ENCODE measurements around the gene CCDC152. TPM values are rescaled to one million over a fixed set of nuclear protein-coding genes. Genes with fewer than 3 reads are reported as not detected.

CCDC152 gene
- total RNA-seq, 1 donor = 3.2 TPM

DNA sequence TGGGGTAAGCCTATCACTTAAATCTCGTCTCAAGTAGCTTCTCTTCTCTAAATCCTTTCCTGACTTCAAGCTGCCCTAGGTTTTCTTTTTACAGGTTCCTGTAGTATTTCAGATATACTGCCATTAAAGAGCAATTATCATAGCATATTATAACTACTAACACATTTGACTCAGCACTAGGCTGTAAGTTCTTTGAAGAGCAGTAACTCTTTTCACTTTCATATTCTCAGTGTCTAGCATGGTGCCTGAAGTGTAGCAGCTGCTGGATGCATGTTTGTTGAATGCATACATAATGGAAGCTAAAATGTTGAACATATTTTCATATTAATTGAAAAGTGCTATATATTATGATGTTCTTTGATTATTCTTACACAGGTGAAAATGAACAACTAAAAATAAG is 22.5 kb downstream of the CCDC152 start:
- no peak for DNase-seq (ENCODE audit: low read depth in 2 of 3, low spot score in 2 of 3)

DNA sequence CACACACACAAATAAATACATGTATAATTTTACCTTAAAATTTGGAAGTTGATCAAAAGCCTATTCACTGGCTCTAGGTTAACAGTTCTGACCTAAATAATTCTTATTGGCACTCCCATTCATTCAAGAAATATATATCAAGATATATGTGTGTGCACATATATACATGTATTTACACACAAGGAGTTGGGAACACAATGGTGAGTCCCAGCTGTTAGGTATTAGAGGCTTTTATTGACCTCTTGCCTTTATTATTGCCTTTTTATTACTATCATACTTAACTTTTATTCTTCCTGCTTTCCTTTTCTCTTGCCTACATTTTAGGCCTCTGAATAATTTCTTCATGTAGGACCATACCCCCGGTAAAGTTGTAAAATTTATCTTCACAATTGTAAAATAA is 25.0 kb downstream of the CCDC152 start:
- no peak for DNase-seq (ENCODE audit: low read depth in 2 of 3, low spot score in 2 of 3)

DNA sequence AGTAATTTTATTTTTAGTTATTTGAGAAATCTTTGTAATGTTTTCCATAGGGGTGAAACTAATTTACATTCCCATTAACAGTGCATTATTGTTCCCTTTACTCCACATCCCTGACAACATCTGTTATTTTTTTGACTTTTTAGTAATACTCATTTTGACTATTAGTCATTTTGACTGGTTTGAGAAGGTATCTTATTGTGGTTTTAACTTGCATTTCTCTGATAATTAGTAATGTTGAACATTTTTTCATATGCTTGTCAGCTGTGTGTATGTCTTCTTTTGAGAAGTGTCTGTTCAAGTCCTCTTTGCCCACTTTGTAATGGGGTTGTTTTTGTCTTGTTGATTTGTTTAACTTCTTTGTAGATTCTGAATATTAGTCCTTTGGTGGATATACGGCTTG is 27.5 kb downstream of the CCDC152 start:
- DNase-seq (ENCODE audit: low read depth in 2 of 3, low spot score in 2 of 3) = no peak

DNA sequence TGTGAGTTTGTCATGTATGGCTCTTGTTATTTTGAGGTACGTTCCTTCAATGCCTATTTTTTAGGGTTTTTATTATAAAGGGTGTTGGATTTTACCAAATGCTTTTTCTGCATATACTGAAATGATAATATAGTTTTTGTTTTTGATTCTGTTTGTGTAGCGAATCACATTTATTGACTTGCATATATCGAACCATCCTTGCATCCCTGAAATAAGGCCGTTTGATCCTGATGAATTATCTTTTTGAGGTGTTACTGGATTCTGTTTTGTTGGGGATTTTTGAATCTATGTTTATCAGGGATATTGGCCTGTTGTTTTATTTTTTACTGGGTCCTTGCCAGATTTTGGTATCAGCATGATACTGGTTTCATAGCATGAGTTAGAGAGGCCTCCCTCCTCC is 29.1 kb downstream of the CCDC152 start:
- no peak for DNase-seq (ENCODE audit: low read depth in 2 of 3, low spot score in 2 of 3)

DNA sequence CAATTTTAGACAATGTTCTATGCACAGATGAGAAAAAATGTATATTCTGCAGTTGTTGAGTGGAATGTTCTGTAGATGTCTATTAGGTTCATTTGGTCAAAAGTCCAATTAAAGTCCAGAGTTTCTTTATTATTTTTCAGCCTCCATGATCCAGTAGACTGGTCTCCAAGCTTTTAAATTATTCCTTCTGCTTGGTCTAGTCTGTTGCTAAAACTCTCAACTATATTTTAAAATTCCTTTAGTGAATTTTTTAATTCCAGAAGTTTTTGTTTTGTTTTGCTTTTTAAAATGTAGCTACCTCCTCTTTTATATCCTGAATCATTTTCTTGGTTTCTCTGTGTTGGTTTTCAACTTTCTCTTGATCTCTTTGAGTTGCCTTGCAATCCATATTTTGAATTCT is 30.5 kb downstream of the CCDC152 start:
- DNase-seq (ENCODE audit: low read depth in 2 of 3, low spot score in 2 of 3) = no peak

DNA sequence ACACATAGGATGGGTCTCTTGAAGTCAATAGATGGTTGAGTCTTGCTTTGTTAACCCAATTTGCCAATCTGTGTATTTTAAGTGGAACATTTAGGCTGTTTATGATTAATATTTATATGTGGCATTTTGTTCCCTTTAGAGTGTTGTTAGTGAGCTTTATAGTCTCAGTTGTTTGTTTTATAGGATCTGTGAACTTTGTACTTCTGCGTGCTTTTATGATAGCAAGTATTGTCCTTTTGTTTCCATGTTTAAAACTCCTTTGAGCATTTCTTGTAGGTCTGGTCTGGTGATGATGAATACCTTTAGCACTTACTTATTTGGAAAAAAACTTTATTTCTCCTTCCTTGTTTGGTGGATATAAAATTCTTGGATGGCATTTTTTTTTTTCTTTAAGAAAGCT is 31.2 kb downstream of the CCDC152 start:
- DNase-seq (ENCODE audit: low read depth in 2 of 3, low spot score in 2 of 3) = no peak

DNA sequence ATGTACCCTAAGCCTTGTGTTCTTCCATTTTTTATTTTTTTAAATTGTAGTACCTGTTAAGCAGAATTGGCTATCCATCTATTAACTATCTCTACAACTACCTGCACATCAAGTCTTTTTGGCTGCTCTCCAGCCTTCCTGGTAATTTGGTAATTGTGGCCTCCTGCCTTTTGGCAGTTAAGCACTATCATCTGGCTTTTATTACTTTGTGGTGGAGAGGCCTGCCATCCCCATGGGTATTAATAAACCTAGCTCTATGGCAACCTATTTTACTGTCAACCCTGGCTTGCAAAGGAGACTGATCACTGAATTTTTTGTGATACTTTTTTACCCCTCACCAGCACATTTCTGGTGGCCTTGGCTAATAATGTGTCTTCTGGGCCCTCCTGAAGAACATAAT is 34.5 kb downstream of the CCDC152 start:
- no peak for DNase-seq (ENCODE audit: low read depth in 2 of 3, low spot score in 2 of 3)

DNA sequence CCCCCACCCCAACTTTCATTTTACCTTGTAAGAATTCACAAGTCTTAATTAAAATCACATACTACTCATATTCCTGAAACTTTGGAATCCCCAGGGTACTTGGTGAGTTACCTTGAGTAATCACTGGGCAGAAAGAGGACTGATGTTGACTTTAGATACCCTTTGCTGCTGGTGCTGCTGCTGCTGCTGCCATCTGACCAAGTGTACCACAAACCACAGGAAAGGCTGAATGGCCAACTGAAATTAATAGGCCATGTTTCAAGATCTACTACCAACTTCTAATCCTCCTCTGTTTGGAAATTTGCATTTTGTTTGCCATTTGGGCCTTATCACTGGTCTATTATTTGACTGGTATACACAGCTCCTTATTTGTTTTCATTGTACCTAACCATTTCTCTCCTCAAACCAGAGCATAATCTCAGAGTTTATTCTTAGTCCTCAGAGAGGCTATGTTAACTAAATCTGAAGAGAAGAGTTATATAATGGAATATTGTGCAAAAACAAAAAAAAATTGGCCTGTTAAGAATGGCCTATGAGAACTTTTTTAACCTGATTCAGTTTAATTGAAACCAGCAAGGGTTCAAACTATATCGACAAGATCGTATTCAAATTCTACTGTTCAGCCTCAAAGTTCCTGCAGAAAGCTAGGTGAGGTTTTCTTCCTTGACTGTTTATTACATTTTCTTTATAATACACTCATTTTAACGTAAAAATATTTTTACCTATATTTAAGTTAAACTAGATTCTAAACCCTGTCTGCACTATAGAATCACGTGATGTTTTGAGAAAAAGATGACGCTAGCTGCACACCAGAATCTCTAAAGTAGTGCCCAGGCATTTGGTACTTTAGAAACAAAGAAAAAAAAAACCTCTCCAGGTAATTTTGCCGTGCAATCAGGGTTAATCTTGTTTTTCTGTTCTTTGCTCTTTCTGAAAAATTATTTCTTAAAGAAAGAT is 41.9 kb downstream of the CCDC152 start:
- no peak for DNase-seq (ENCODE audit: low read depth in 2 of 3, low spot score in 2 of 3)

DNA sequence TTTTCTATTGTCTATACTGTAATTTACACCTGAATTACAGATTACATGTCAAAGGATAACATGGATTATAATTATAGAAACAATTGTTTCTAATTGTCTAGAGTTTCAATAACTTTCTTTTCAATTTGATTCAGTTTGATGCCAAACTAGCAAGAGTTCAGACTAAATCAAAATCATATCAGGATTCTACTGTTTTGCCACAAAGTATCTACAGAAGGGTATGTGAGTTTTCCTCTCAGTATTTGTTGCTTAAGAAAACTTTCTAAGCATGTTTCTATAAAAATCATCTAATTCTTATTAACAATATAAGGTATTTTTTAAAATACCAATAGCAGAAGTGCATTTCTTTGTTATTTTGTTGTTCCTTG is 42.6 kb downstream of the CCDC152 start:
- DNase-seq (ENCODE audit: low read depth in 2 of 3, low spot score in 2 of 3) = no peak

DNA sequence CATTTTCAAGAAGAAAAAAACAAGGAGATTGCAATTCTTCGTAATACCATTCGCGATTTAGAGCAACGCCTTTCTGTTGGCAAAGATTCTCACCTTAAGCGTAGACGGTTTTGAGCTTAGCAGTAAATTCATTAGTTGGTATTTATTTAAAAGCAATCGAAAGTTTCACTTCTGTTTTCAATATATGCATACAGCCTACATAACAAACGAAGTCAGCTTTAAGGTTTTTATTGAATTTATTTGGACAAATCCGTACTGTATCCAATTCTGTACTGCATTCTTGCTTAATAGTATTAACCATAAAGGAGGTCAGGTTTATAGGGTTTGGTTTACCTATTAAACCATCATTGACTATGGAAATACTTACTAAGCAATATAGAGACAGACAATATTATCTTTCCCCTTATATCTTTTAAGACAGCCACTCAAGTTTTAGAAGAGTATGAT is 43.1 kb downstream of the CCDC152 start:
- no peak for DNase-seq (ENCODE audit: low read depth in 2 of 3, low spot score in 2 of 3)

DNA sequence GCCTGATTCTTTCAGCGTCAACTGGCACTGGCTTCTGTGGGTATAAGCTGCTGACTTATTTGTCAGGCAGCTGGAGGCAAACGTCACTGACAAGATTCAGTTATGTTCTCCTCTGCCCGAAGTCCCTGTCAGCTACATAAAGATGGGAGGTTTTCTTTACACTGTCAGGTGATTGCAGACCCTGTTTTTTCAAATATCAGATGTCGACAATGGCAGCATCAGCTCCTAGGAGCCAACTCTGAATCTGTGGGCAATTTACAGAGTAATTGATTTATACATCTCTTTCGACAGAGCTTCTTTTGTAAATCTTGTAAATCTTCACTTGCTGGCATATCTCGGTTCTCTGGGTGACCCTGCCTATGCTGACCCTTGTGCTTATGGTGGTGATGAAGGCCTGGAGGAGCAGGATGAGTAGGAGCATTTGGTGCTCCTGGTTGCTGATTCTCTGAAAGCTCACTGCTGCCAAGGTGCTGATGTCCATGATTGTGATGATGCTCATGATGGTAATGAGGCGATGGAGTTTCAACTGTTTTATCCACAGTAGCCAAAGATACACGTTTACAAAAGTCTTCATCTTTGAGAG is 44.2 kb downstream of the CCDC152 start:
- DNase-seq (ENCODE audit: low read depth in 2 of 3, low spot score in 2 of 3) = no peak

DNA sequence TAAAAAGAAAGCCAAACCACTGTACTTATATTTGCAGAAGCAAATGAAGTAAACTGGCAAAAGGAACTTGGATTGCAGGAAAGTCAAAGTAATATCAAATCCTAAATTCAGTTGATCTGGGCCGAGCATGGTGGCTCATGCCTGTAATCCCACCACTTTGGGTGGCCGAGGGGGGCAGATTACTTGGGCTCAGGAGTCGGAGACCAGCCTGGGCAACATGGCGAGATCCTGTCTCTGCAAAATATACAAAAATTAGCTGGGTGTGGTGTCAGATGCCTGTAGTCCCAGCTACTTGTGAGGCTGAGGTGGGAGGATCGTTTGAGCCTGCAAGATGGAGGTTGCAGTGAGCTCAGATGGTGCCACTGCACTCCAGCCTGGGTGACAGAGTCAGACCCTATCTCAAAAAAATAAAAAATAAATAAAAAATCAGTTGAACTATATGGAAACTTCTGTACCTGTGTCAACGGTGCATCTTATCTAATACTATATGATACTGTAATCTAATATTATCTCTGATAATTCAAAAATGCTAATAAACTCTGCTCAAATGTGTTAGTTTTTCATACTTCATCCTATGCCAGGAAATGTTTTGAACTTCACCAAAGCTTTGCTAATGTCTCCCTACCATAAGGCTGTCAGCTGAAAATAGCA is 45.0 kb downstream of the CCDC152 start:
- DNase-seq (ENCODE audit: low read depth in 2 of 3, low spot score in 2 of 3) = no peak

DNA sequence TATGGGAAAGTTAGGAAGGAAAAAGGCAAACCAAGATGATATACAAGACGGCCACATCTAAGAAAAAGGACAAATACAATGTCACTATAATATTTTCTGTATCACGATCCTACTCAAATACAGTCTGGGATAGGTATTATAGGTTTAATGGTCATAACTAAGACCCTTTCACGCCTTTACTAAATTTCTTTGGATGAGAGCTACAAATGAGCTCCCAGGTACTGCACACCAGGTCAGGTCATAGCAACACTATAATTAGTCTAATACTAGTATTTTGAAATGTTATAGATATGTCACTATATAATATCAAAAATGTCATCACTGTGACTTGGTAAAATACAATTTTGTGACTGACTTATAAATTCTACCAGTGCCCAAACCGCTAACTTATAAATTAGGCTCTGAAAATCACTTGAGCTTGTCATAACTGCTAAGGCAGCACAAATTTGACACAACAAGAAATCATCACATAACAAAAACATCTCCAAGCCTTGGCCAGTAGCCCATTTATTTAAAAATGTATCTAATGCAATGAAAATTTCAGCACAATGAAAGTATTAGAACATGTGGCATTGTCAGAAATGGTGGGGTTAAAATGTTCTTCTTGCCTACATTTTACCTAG is 48.2 kb downstream of the CCDC152 start:
- no peak for DNase-seq (ENCODE audit: low read depth in 2 of 3, low spot score in 2 of 3)

DNA sequence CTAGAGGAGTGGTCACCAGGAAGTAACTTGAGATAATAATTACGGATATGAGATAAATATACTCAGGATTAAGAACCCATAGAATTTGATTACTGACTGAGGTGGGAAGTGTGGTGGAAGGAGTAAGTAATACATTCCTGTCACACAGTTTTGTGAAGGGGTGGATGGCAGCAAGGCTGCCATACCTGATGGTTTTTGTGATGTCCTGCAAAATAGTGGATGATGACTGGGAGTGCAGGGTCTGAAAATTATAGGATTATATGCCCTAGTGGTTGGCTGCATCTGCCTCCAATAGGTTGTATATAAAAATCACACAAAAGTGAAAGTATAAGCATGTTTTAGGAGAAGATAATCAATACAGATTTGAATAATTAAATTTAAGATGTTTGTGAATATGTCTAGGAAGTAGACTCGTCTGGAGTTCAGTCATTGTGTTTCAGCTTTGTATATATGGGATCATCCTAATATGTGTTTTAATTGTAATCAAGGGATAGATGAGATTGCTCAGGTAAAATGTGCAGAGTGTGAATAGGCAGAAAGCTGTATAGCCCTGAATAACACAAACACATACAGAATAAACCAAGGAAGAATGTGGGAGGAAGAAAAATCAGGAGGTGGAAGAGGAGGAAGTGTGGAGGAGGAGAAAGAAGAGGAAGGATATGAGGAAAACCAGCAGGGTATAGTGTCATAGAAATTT is 49.5 kb downstream of the CCDC152 start:
- DNase-seq (ENCODE audit: low read depth in 2 of 3, low spot score in 2 of 3) = no peak

DNA sequence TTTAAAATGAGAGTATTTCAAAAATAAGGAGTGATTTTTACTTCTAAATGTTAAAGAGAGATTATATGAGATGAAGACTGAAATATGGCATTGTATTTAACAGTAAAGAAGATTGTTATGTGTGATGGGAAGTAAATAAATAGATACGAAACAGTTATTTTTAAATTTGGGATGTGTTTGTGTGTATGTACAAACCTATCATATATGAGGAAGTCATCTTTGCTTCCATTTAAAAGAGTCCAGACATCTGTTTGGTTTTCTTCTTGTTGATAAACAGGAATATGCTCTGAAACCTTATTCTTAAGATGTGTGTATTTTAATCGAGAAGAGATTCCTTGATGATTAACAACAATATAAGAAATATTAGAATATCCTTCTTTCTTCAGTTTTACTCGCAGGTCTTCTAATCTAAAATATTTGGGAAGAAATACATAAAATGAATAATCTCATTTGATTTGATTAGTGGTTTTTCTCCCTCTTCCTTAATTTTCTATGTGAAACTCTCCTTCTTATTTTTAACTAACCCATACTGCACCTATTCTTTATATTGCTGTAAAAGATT is 50.2 kb downstream of the CCDC152 start:
- DNase-seq (ENCODE audit: low read depth in 2 of 3, low spot score in 2 of 3) = no peak

DNA sequence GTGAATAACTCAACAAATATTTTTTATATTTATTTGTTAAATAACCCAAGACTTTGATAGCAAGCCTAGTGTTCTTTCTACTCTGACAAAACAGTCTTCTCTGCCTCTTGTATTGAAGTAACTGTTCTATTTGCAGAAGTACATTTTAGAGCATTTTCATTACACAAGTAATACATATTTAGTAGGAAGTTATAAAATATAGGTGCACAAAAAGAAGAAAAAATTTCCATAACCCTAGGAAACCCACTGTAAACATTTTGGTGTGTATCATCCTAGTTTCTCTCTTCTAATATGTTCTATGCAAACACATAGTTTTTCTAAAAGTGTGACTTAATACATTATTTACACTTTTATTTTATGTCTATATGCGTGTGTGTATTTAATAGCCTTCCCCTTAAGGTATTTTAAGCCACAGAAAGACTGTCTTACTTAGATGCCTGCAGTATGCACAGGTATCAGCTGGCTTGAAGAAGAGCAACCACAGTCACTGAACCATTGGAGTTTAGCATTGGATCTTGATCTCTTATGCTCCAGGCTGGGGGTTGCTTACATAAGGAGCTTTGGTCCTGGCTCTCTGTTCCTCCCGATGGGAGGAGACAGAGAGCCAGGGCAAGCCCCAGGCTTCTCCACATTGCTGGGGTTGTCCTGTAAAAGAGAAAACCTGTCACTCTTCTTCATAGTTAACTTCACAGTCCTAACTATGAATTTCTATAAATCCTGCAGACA is 51.3 kb downstream of the CCDC152 start:
- DNase-seq (ENCODE audit: low read depth in 2 of 3, low spot score in 2 of 3) = no peak

DNA sequence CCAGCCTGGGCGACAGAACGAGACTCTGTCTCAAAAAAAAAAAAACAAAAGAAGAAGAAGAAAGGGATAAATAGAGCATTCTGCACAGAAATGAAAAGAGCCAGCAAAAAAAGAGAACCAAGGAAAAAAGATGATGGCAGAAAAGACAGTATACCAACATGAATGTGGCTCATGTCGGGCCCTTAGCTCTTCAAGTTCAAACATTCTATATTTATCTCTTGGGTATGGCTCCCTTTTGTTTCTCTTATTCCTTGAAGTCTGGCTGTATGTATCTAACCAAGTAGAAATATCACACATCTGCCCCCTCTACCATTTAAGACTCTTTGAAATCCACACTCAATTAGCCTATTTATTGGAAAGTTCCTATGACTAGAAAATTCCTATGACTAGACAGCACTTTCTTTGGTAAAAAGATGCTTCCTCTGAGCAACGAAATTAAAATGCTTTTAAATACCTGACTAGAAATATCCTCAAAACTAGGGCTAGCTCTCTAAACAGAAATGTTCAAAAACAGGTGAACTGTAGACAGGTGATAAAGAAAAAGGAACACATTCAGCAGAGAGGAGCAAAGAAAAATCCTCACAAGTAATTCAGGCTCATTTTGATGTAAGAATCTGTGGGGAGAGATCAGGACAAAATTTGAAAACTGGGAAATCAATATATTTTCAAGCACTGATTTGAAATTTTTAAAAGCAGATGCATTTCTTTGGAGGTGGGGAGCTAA is 52.4 kb downstream of the CCDC152 start:
- no peak for DNase-seq (ENCODE audit: low read depth in 2 of 3, low spot score in 2 of 3)

DNA sequence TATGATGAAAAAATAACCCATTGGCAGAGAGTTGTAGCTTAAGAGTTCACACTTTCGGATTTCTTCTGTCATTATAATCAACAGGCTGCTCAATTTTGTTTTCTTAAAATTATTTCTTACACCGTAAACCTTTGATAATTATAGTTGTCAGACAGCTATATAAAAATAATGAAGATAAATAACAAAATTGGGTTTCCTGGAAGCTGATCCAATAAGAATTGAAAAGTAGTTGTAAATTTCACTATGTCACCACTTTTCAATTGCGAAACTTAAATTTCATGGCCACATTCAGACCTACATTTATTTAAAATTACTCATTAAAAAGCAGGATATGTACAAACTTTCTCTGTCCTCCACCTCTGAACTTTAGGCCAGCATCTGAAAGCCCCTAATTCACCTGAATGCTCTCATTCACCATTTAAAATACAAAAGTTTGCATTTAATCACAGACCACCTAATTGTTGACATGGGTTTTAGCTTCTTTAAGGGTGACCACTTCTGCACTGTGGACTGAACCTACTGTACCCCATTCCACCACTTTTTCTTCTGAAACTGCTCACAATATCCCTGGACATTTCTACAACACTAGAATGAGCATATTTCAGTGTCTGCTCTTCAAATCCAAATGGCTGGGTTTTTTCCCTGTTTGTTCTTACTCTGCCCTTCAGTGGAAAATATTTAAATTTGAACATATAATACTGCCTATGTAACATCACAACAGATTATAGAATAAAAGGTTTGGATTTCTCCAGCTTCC is 54.4 kb downstream of the CCDC152 start:
- DNase-seq (ENCODE audit: low read depth in 2 of 3, low spot score in 2 of 3) = no peak

Measured in hematopoietic multipotent progenitor cell (in vitro differentiated cells).